Fibroblast of lung (primary cell): Measurements from ENCODE around the gene EIF4H. TPM values are rescaled to one million over a fixed set of nuclear protein-coding genes. Genes with fewer than 3 reads are reported as not detected.
A peak's percentile ranks its signal among the peaks of the same experiment; 100 is the strongest.

Experiments
- DNase-seq, 2 donors: peaks; one replicate each; pipeline versions ENCODE4 v3.0.0 to v3.0.0-alpha.2; 2010; ENCODE audit warnings: low read depth in 2 of 2
- H2AFZ ChIP-seq: 2 replicates; pipeline ENCODE4 v1.5.1; 2012; ENCODE audit warnings: low read length, control low read depth, inconsistent platforms
- H3K27ac ChIP-seq: 2 replicates; pipeline ENCODE4 v1.5.1; 2011; ENCODE audit warnings: low read length, control low read depth; ENCODE audit not compliant: insufficient read depth
- H3K27me3 ChIP-seq: 2 replicates; pipeline ENCODE4 v1.5.1; 2011; ENCODE audit warnings: mild to moderate bottlenecking, low read length; ENCODE audit not compliant: control insufficient read depth, insufficient read depth
- H3K36me3 ChIP-seq: 2 replicates; pipeline ENCODE4 v1.5.1; 2011; ENCODE audit warnings: low read length; ENCODE audit not compliant: control insufficient read depth, insufficient read depth
- H3K4me1 ChIP-seq: 2 replicates; pipeline ENCODE4 v1.5.1; 2011; ENCODE audit warnings: low read length; ENCODE audit not compliant: control insufficient read depth, insufficient read depth; ENCODE audit errors: extremely low read depth
- H3K4me2 ChIP-seq: 2 replicates; pipeline ENCODE4 v1.5.1; 2011; ENCODE audit warnings: low read length, control low read depth; ENCODE audit not compliant: insufficient read depth; ENCODE audit errors: extremely low read depth
- H3K4me3 ChIP-seq, 4 experiments: fragments of 200-600 bp in 1 of 4; sonication (generic) in 1 of 4; replicated peaks in 1 of 4; 2 replicates each; pipeline ENCODE4 v1.5.1; 2011 to 2016; ENCODE audit warnings: low read length in 4 of 4, low read depth in 3 of 4, mild to moderate bottlenecking in 3 of 4, control low read depth in 2 of 4, inconsistent platforms in 1 of 4, mixed read lengths in 1 of 4; ENCODE audit not compliant: insufficient read depth in 1 of 4; ENCODE audit errors: control extremely low read depth in 1 of 4
- H3K79me2 ChIP-seq: 2 replicates; pipeline ENCODE4 v1.5.1; 2012; ENCODE audit warnings: mild to moderate bottlenecking, low read length, inconsistent platforms; ENCODE audit not compliant: control insufficient read depth, insufficient read depth
- H3K9ac ChIP-seq: 2 replicates; pipeline ENCODE4 v1.5.1; 2011; ENCODE audit warnings: mild to moderate bottlenecking, low read length, control low read depth; ENCODE audit not compliant: insufficient read depth
- H3K9me3 ChIP-seq: 2 replicates; pipeline ENCODE4 v1.5.1; 2012; ENCODE audit warnings: low read depth, low read length; ENCODE audit not compliant: control insufficient read depth, insufficient read depth
- H4K20me1 ChIP-seq: 2 replicates; pipeline ENCODE4 v1.5.1; 2011; ENCODE audit warnings: low read length; ENCODE audit not compliant: control insufficient read depth, insufficient read depth; ENCODE audit errors: extremely low read depth
- CTCF ChIP-seq, 2 donors: IDR thresholded peaks in 1 of 2; conservative IDR thresholded peaks in 1 of 2; 1 replicate in 1 of 2; 2 replicates in 1 of 2; pipeline ENCODE4 v1.5.1; 2011 to 2012; ENCODE audit warnings: low read length in 2 of 2, control low read depth in 1 of 2, inconsistent platforms in 1 of 2, low read depth in 1 of 2, mild to moderate bottlenecking in 1 of 2
- EZH2 ChIP-seq: IDR thresholded peaks from 2 replicates; pipeline ENCODE4 v1.5.1; 2012; ENCODE audit warnings: low read length, control low read depth, mild to moderate bottlenecking; ENCODE audit errors: missing control alignments
- polyA plus RNA-seq, 2 donors: library from polyadenylated mRNA; depleted of rRNA in 1 of 2; stranded (reverse) in 1 of 2; unstranded in 1 of 2; fragments of >200 nt; gene quantifications; 2 replicates each; pipeline ENCODE4 v1.2.1, GENCODE V29; 2011 to 2012; ENCODE audit warnings: missing spikeins in 1 of 2
- total RNA-seq: library from RNA; depleted of rRNA; stranded (reverse); fragments of >200 nt; gene quantifications from 2 replicates; pipeline ENCODE4 v1.2.1, GENCODE V29; 2014

The EIF4H gene
- total and polyA plus RNA-seq, 2 donors (not counting 1 experiment from before 2014, with no cell fraction given) = 292 to 361 TPM

GRCh38 chr7:74179935-74180604 is 5.9 kb downstream of the EIF4H start:
- H3K9me3 ChIP-seq = no peaks in the 10 kb centered on the region
- TF ChIP-seq CTCF (conservative IDR thresholded peaks at IDR 0.05 in 1 of 2, IDR thresholded peaks at IDR 0.05 in 1 of 2; ENCODE audit: low read depth in 1 of 2, low read length in 2 of 2) = no peak
- TF ChIP-seq EZH2 = no peak
- H3K27ac ChIP-seq = no peak overlapping the region
- DNase-seq = no peak
- H3K4me3 ChIP-seq = no peak overlapping the region
- H4K20me1 ChIP-seq = peaks cover 6% of the 10 kb centered on the region
- H3K4me1 ChIP-seq = peaks cover 19% of the 10 kb centered on the region
- H3K27me3 ChIP-seq = no peaks in the 10 kb centered on the region
- peaks cover 100% of the 10 kb centered on the region for H3K79me2 ChIP-seq
- no peak overlapping the region for H3K4me2 ChIP-seq
- H3K36me3 ChIP-seq = peaks cover 5% of the 10 kb centered on the region
- H2AFZ ChIP-seq = no peak overlapping the region
- no peak overlapping the region for H3K9ac ChIP-seq

- no peak for TF ChIP-seq CTCF (conservative IDR thresholded peaks at IDR 0.05 in 1 of 2, IDR thresholded peaks at IDR 0.05 in 1 of 2; ENCODE audit: low read depth in 1 of 2, low read length in 2 of 2)
- no peak for TF ChIP-seq EZH2
- Histone ChIP-seq H3K27me3 (no peaks in the 10 kb centered on the region), H3K4me3 (no peak overlapping the region), H3K9ac (no peak overlapping the region), H3K79me2 (peaks cover 100% of the 10 kb centered on the region), H3K9me3 (no peaks in the 10 kb centered on the region), H3K4me2 (no peak overlapping the region), H3K36me3 (peaks cover 5% of the 10 kb centered on the region), H3K4me1 (peaks cover 17% of the 10 kb centered on the region), H4K20me1 (peaks cover 6% of the 10 kb centered on the region), H3K27ac (no peak overlapping the region), H2AFZ (no peak overlapping the region)
- DNase-seq = no peak
These were observed 6.7 kb downstream of the EIF4H start for GRCh38 chr7:74180866-74181265.

GRCh38 chr7:74181821-74182220 is 7.7 kb downstream of the EIF4H start:
- no peak overlapping the region for H3K4me2 ChIP-seq
- no peak overlapping the region for H3K27ac ChIP-seq
- TF ChIP-seq EZH2 = no peak
- no peak for TF ChIP-seq CTCF (conservative IDR thresholded peaks at IDR 0.05 in 1 of 2, IDR thresholded peaks at IDR 0.05 in 1 of 2; ENCODE audit: low read depth in 1 of 2, low read length in 2 of 2)
- peaks cover 13% of the 10 kb centered on the region for H3K4me1 ChIP-seq
- no peak overlapping the region for H3K4me3 ChIP-seq
- no peaks in the 10 kb centered on the region for H3K27me3 ChIP-seq
- no peaks in the 10 kb centered on the region for H3K9me3 ChIP-seq
- DNase-seq = peak in 1 of 2 donors; percentile 59
- H3K79me2 ChIP-seq = peaks cover 100% of the 10 kb centered on the region
- H2AFZ ChIP-seq = no peak overlapping the region
- H3K9ac ChIP-seq = no peak overlapping the region
- peaks cover 5% of the 10 kb centered on the region for H3K36me3 ChIP-seq
- H4K20me1 ChIP-seq = peaks cover 6% of the 10 kb centered on the region
